Measurements from ENCODE around the gene NECTIN3.

- TF ChIP-seq CTCF (IDR thresholded peaks at IDR 0.05) (no peak), POLR2A (IDR thresholded peaks at IDR 0.05) (no peak)
Measured at GRCh38 chr3:111077369-111077768, 5.8 kb downstream of the NECTIN3 start.
